Ectodermal cell (in vitro differentiated cells): ENCODE results near the gene HIC1.

Experiments
- H3K27ac ChIP-seq: 2 replicates; pipeline ENCODE4 v1.7.0; 2013; ENCODE audit warnings: mild to moderate bottlenecking, low read depth, low read length; ENCODE audit not compliant: insufficient read depth, poor library complexity, severe bottlenecking
- H3K27me3 ChIP-seq: 2 replicates; pipeline ENCODE4 v1.7.0; 2013; ENCODE audit warnings: mild to moderate bottlenecking, low read length; ENCODE audit not compliant: insufficient read depth, control insufficient read depth, poor library complexity, severe bottlenecking
- H3K36me3 ChIP-seq: one replicate; pipeline ENCODE4 v1.7.0; 2013; ENCODE audit warnings: low read length; ENCODE audit not compliant: control insufficient read depth, insufficient read depth
- H3K4me1 ChIP-seq: one replicate; pipeline ENCODE4 v1.7.0; 2013; ENCODE audit warnings: low read length; ENCODE audit not compliant: control insufficient read depth, insufficient read depth
- H3K4me3 ChIP-seq: 2 replicates; pipeline ENCODE4 v1.7.0; 2013; ENCODE audit warnings: low read depth, low read length, control low read depth; ENCODE audit not compliant: insufficient read depth
- H3K9me3 ChIP-seq: 2 replicates; pipeline ENCODE4 v1.7.0; 2013; ENCODE audit warnings: mild to moderate bottlenecking, low read length, moderate library complexity; ENCODE audit not compliant: control insufficient read depth
- WGBS, 2 experiments: methylation state at CpG; one replicate each; pipeline ENCODE4 v1.1.7; 2013; ENCODE audit warnings: missing lambda C conversion rate in 2 of 2; 5-methylcytosine and 5-hydroxymethylcytosine counted together

HIC1 gene

GRCh38 chr17:2068031-2068518 lies 13.2 kb downstream of the HIC1 start:
- H3K9me3 ChIP-seq = no peaks in the 10 kb centered on the region
- peaks cover 15% of the 10 kb centered on the region for H3K36me3 ChIP-seq
- H3K27ac ChIP-seq = no peak overlapping the region
- H3K4me1 ChIP-seq = peaks cover 4% of the 10 kb centered on the region
- WGBS, 2 experiments = 92 to 93% methylated on average over 6 of the region's 6 CpGs
- H3K27me3 ChIP-seq = no peaks in the 10 kb centered on the region
- no peak overlapping the region for H3K4me3 ChIP-seq

GRCh38 chr17:2068519-2069051 lies 13.7 kb downstream of the HIC1 start:
- Histone ChIP-seq H3K27me3 (no peaks in the 10 kb centered on the region), H3K9me3 (no peaks in the 10 kb centered on the region), H3K4me1 (peaks cover 4% of the 10 kb centered on the region), H3K27ac (no peak overlapping the region), H3K4me3 (no peak overlapping the region), H3K36me3 (peaks cover 15% of the 10 kb centered on the region)
- 92 to 94% methylated on average over 15 of the region's 15 CpGs for WGBS, 2 experiments

- 89 to 90% methylated on average over 13 of the region's 13 CpGs for WGBS, 2 experiments
- peaks cover 6% of the 10 kb centered on the region for H3K4me1 ChIP-seq
- no peaks in the 10 kb centered on the region for H3K9me3 ChIP-seq
- no peaks in the 10 kb centered on the region for H3K27me3 ChIP-seq
- no peak overlapping the region for H3K4me3 ChIP-seq
- no peak overlapping the region for H3K27ac ChIP-seq
- peaks cover 7% of the 10 kb centered on the region for H3K36me3 ChIP-seq
Observed at GRCh38 chr17:2070241-2071023, 15.5 kb downstream of the HIC1 start.

- Histone ChIP-seq H3K27ac (no peak overlapping the region), H3K9me3 (no peaks in the 10 kb centered on the region), H3K27me3 (no peaks in the 10 kb centered on the region), H3K4me3 (no peak overlapping the region), H3K36me3 (peaks cover 3% of the 10 kb centered on the region), H3K4me1 (peaks cover 12% of the 10 kb centered on the region)
- 91 to 93% methylated on average over 6 of the region's 6 CpGs for WGBS, 2 experiments
Observed at GRCh38 chr17:2071024-2071385, 16.1 kb downstream of the HIC1 start.

- WGBS, 2 experiments = 93 to 96% methylated on average over 31 of the region's 31 CpGs
Observed at GRCh38 chr17:2071455-2072281, 16.8 kb downstream of the HIC1 start.

GRCh38 chr17:2074919-2075318 lies 20.0 kb downstream of the HIC1 start:
- Histone ChIP-seq H3K4me1 (peaks cover 10% of the 10 kb centered on the region), H3K27ac (no peak overlapping the region), H3K36me3 (peaks cover 12% of the 10 kb centered on the region)

More at GRCh38 chr17:2071455-2072281, 16.8 kb downstream of the HIC1 start:
- no peak overlapping the region for H3K4me3 ChIP-seq
- peaks cover 14% of the 10 kb centered on the region for H3K4me1 ChIP-seq
- H3K27ac ChIP-seq = no peak overlapping the region
- peaks cover 3% of the 10 kb centered on the region for H3K36me3 ChIP-seq
- H3K9me3 ChIP-seq = no peaks in the 10 kb centered on the region
- H3K27me3 ChIP-seq = no peaks in the 10 kb centered on the region

GRCh38 chr17:2075336-2076086 lies 20.6 kb downstream of the HIC1 start:
- Histone ChIP-seq H3K4me3 (no peak overlapping the region), H3K27me3 (no peaks in the 10 kb centered on the region), H3K27ac (no peak overlapping the region), H3K4me1 (peaks cover 10% of the 10 kb centered on the region), H3K36me3 (peaks cover 12% of the 10 kb centered on the region), H3K9me3 (no peaks in the 10 kb centered on the region)
- 79 to 80% methylated on average over 13 of the region's 13 CpGs for whole genome bisulfite sequencing, 2 experiments

More at GRCh38 chr17:2074919-2075318, 20.0 kb downstream of the HIC1 start:
- Histone ChIP-seq H3K27me3 (no peaks in the 10 kb centered on the region), H3K4me3 (no peak overlapping the region), H3K9me3 (no peaks in the 10 kb centered on the region)
- 80 to 85% methylated on average over 10 of the region's 10 CpGs for WGBS, 2 experiments

- Histone ChIP-seq H3K4me3 (no peak overlapping the region), H3K27ac (no peak overlapping the region), H3K4me1 (peaks cover 10% of the 10 kb centered on the region), H3K9me3 (no peaks in the 10 kb centered on the region), H3K36me3 (peaks cover 11% of the 10 kb centered on the region), H3K27me3 (no peaks in the 10 kb centered on the region)
- 93 to 96% methylated on average over 17 of the region's 17 CpGs for WGBS, 2 experiments
Observed at GRCh38 chr17:2076087-2076984, 21.4 kb downstream of the HIC1 start.

- Histone ChIP-seq H3K36me3 (peaks cover 14% of the 10 kb centered on the region), H3K27ac (no peak overlapping the region), H3K9me3 (no peaks in the 10 kb centered on the region)
Observed at GRCh38 chr17:2077040-2077439, 22.1 kb downstream of the HIC1 start.

More at GRCh38 chr17:2077040-2077439, 22.1 kb downstream of the HIC1 start:
- Histone ChIP-seq H3K4me3 (no peak overlapping the region), H3K4me1 (peaks cover 10% of the 10 kb centered on the region), H3K27me3 (no peaks in the 10 kb centered on the region)
- 94 to 95% methylated on average over 8 of the region's 8 CpGs for WGBS, 2 experiments
